GM12872 (cell line): Measurements from ENCODE around the gene BRD8.

ENCODE experiments used
- CTCF ChIP-seq: IDR thresholded peaks from 3 replicates; pipeline ENCODE4 v1.5.1; 2011; ENCODE audit warnings: low read depth, mild to moderate bottlenecking, low read length, moderate library complexity; ENCODE audit not compliant: insufficient read depth

The BRD8 gene

DNA sequence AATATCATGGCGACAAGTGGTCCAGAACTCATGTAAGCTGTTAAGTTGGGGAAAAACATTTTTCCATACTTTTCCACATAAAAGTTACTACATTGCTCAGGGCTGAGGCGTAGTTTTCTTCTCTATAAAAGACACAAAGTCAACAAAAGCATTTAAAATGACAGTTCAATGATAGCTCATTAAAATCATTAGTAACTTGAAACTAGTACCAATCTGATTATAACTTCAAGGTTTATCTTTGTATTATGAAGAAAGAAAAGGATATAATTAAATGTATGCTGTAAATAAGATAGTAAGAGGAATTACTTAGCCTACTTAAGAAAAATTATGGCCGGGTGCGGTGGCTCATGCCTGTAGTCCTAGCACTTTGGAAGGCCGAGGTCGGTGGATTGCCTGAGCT lies 49.1 kb downstream of the BRD8 start:
- TF ChIP-seq CTCF: no peak

- no peak for TF ChIP-seq CTCF
Measured at GRCh38 chr5:138128334-138128733, 50.1 kb downstream of the BRD8 start.

GRCh38 chr5:138115254-138115653 lies 63.2 kb downstream of the BRD8 start:
- TF ChIP-seq CTCF: no peak

- no peak for TF ChIP-seq CTCF
Measured at GRCh38 chr5:138111937-138112336, 66.5 kb downstream of the BRD8 start.

- TF ChIP-seq CTCF: no peak
Measured at GRCh38 chr5:138111181-138111580, 67.2 kb downstream of the BRD8 start.

GRCh38 chr5:138110266-138110963 lies 68.0 kb downstream of the BRD8 start:
- no peak for TF ChIP-seq CTCF

- TF ChIP-seq CTCF: no peak
Measured at GRCh38 chr5:138109463-138110265, 68.8 kb downstream of the BRD8 start.
